Stromal cell of bone marrow (primary cell): Measurements from ENCODE around the gene GPLD1.
"Not testable (repeated sequence)": the region's sequence is repeated elsewhere in the genome, so short reads cannot be mapped to it uniquely, and the experiment has no call there.

Source experiments
- DNase-seq: peaks from one replicate; pipeline ENCODE4 v3.0.0-alpha.2; 2012; ENCODE audit warnings: low read depth

The GPLD1 gene

GRCh38 chr6:24489470-24489869 lies at the start of gene GPLD1:
TSS of gene GPLD1 (minus strand) at chr6:24489578. CDS start at chr6:24489511, 67 bp downstream.
- DNase-seq = no peak

- DNase-seq = no peak
Observed at GRCh38 chr6:24537771-24538385, 48.5 kb upstream of the GPLD1 start.

GRCh38 chr6:24537082-24537699 lies 47.8 kb upstream of the GPLD1 start:
- no peak for DNase-seq

- DNase-seq = no peak
Observed at GRCh38 chr6:24536466-24536865, 47.1 kb upstream of the GPLD1 start.

GRCh38 chr6:24535210-24535609 lies 45.8 kb upstream of the GPLD1 start:
- DNase-seq = no peak

- no peak for DNase-seq
Observed at GRCh38 chr6:24534329-24534728, 45.0 kb upstream of the GPLD1 start.

- DNase-seq = no peak
Observed at GRCh38 chr6:24529985-24530384, 40.6 kb upstream of the GPLD1 start.

- peak; percentile 18 for DNase-seq
Observed at GRCh38 chr6:24524805-24525204, 35.4 kb upstream of the GPLD1 start.

- DNase-seq = no peak
Observed at GRCh38 chr6:24524329-24524728, 35.0 kb upstream of the GPLD1 start.

GRCh38 chr6:24522228-24523176 lies 33.1 kb upstream of the GPLD1 start:
- DNase-seq = no peak

- DNase-seq = peak; percentile 18
Observed at GRCh38 chr6:24520929-24521546, 31.7 kb upstream of the GPLD1 start.

GRCh38 chr6:24517659-24518543 lies 28.5 kb upstream of the GPLD1 start:
- DNase-seq = no peak

- no peak for DNase-seq
Observed at GRCh38 chr6:24513602-24514001, 24.2 kb upstream of the GPLD1 start.

- not testable (repeated sequence) for DNase-seq
Observed at GRCh38 chr6:24511976-24512375, 22.6 kb upstream of the GPLD1 start.

GRCh38 chr6:24506814-24507520 lies 17.6 kb upstream of the GPLD1 start:
- no peak for DNase-seq

GRCh38 chr6:24504649-24505586 lies 15.5 kb upstream of the GPLD1 start:
- DNase-seq = no peak

GRCh38 chr6:24504287-24504648 lies 14.9 kb upstream of the GPLD1 start:
- DNase-seq = no peak

GRCh38 chr6:24501914-24502313 lies 12.5 kb upstream of the GPLD1 start:
- no peak for DNase-seq

GRCh38 chr6:24501374-24501773 lies 12.0 kb upstream of the GPLD1 start:
- DNase-seq = no peak

GRCh38 chr6:24500683-24501082 lies 11.3 kb upstream of the GPLD1 start:
- no peak for DNase-seq
